Hepatocyte (in vitro differentiated cells): ENCODE measurements around the gene GALNT13.

Experiments used
- EZH2 ChIP-seq: fragments of 200-600 bp; sonication (generic); IDR thresholded peaks from 2 replicates; pipeline ENCODE4 v1.6.1; 2016; ENCODE audit warnings: antibody characterized with exemption, mild to moderate bottlenecking, borderline replicate concordance
- TF ChIP-seq, protein P1 (sequence below): fragments of 200-600 bp; sonication (generic); IDR thresholded peaks from 2 replicates; pipeline ENCODE4 v1.5.1; 2016; ENCODE audit warnings: antibody characterized with exemption, mild to moderate bottlenecking; ENCODE audit not compliant: poor library complexity

DNA sequence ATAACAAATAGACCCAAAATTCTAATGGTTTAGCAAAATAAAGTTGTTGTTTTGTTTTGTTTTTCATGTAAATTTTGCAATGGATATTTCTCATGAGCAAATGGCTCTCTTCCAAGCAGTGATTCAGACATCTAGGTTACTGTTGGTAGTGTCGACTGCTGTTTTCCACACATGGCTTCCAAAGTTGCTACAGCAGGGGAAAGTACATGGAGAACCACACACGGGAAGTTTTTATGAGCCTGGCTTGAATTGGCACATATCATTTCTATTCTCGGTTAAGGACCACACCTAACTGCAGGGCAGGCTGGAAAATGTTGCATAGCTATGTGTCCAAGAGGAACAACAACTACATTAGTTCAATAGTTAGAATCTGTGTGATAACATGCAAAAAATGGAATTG lies 262.1 kb downstream of the GALNT13 start:
- TF ChIP-seq, protein P1, sequence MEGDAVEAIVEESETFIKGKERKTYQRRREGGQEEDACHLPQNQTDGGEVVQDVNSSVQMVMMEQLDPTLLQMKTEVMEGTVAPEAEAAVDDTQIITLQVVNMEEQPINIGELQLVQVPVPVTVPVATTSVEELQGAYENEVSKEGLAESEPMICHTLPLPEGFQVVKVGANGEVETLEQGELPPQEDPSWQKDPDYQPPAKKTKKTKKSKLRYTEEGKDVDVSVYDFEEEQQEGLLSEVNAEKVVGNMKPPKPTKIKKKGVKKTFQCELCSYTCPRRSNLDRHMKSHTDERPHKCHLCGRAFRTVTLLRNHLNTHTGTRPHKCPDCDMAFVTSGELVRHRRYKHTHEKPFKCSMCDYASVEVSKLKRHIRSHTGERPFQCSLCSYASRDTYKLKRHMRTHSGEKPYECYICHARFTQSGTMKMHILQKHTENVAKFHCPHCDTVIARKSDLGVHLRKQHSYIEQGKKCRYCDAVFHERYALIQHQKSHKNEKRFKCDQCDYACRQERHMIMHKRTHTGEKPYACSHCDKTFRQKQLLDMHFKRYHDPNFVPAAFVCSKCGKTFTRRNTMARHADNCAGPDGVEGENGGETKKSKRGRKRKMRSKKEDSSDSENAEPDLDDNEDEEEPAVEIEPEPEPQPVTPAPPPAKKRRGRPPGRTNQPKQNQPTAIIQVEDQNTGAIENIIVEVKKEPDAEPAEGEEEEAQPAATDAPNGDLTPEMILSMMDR, result no peak
- no peak for TF ChIP-seq EZH2
